DND-41 (cell line): ENCODE data around the gene PARVA.

Experiments used
- ATAC-seq: fragments of 200-7000 bp; cut with Tn5 transposase; 3 replicates; pipeline ENCODE4 v1.9.1; 2021; ENCODE audit warnings: low read depth; ENCODE audit not compliant: insufficient read depth
- DNase-seq: peaks from one replicate; pipeline ENCODE4 v3.0.0-alpha.2; 2020
- H2AFZ ChIP-seq: 2 replicates; pipeline ENCODE4 v1.6.0; 2012; ENCODE audit warnings: low read depth, low read length
- H3K27ac ChIP-seq: 2 replicates; pipeline ENCODE4 v1.5.1; 2012; ENCODE audit warnings: low read length, inconsistent platforms
- H3K27me3 ChIP-seq: fragments of 200-600 bp; sonication (generic); 2 replicates; pipeline ENCODE4 v1.6.0; 2012; ENCODE audit warnings: low read length, mild to moderate bottlenecking, inconsistent platforms; ENCODE audit not compliant: insufficient read depth, poor library complexity
- H3K36me3 ChIP-seq: 2 replicates; pipeline ENCODE4 v1.5.1; 2012; ENCODE audit warnings: low read length, inconsistent platforms; ENCODE audit not compliant: insufficient read depth
- H3K4me1 ChIP-seq: 2 replicates; pipeline ENCODE4 v1.5.1; 2012; ENCODE audit warnings: mild to moderate bottlenecking, low read length; ENCODE audit not compliant: insufficient read depth
- H3K4me2 ChIP-seq: 2 replicates; pipeline ENCODE4 v1.6.0; 2012; ENCODE audit warnings: mild to moderate bottlenecking, moderate library complexity, low read length, inconsistent platforms; ENCODE audit not compliant: insufficient read depth
- H3K4me3 ChIP-seq, 2 experiments: fragments of 200-600 bp in 1 of 2; shearing (Covaris generic) in 1 of 2; 2 replicates each; pipeline ENCODE4 v1.5.1; 2012 to 2016; ENCODE audit warnings: inconsistent platforms in 2 of 2, low read length in 2 of 2, mild to moderate bottlenecking in 2 of 2, low read depth in 1 of 2, moderate library complexity in 1 of 2
- H3K79me2 ChIP-seq: 2 replicates; pipeline ENCODE4 v1.6.0; 2012; ENCODE audit warnings: low read length, inconsistent platforms; ENCODE audit not compliant: insufficient read depth
- H3K9ac ChIP-seq: 2 replicates; pipeline ENCODE4 v1.6.0; 2012; ENCODE audit warnings: low read depth, mild to moderate bottlenecking, inconsistent platforms, low read length, moderate library complexity
- H3K9me3 ChIP-seq: 2 replicates; pipeline ENCODE4 v1.5.1; 2012; ENCODE audit warnings: low read length, moderate library complexity, mild to moderate bottlenecking, inconsistent platforms; ENCODE audit not compliant: insufficient read depth, severe bottlenecking
- H4K20me1 ChIP-seq: 2 replicates; pipeline ENCODE4 v1.6.0; 2012; ENCODE audit warnings: low read length; ENCODE audit not compliant: insufficient read depth
- EZH2 ChIP-seq: IDR thresholded peaks from 3 replicates; pipeline ENCODE4 v1.6.1; 2012; ENCODE audit warnings: borderline replicate concordance, low read depth, mild to moderate bottlenecking, moderate library complexity, low read length, inconsistent platforms; ENCODE audit not compliant: severe bottlenecking
- TF ChIP-seq, protein P1 (sequence below): IDR thresholded peaks from 2 replicates; pipeline ENCODE4 v1.5.1; 2012; ENCODE audit warnings: borderline replicate concordance, low read length, moderate library complexity, mild to moderate bottlenecking; ENCODE audit not compliant: poor library complexity, severe bottlenecking; ENCODE audit errors: extremely low read depth

Gene PARVA

GRCh38 chr11:12577725-12578644 lies 200.6 kb downstream of the PARVA start:
- no peak for ATAC-seq
- TF ChIP-seq, protein P1, sequence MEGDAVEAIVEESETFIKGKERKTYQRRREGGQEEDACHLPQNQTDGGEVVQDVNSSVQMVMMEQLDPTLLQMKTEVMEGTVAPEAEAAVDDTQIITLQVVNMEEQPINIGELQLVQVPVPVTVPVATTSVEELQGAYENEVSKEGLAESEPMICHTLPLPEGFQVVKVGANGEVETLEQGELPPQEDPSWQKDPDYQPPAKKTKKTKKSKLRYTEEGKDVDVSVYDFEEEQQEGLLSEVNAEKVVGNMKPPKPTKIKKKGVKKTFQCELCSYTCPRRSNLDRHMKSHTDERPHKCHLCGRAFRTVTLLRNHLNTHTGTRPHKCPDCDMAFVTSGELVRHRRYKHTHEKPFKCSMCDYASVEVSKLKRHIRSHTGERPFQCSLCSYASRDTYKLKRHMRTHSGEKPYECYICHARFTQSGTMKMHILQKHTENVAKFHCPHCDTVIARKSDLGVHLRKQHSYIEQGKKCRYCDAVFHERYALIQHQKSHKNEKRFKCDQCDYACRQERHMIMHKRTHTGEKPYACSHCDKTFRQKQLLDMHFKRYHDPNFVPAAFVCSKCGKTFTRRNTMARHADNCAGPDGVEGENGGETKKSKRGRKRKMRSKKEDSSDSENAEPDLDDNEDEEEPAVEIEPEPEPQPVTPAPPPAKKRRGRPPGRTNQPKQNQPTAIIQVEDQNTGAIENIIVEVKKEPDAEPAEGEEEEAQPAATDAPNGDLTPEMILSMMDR: no peak
- no peak for TF ChIP-seq EZH2
- Histone ChIP-seq H3K27me3 (peaks cover 10% of the 10 kb centered on the region), H3K4me2 (no peak overlapping the region), H3K4me3 (no peak overlapping the region), H3K4me1 (no peaks in the 10 kb centered on the region), H3K9me3 (no peaks in the 10 kb centered on the region), H3K27ac (no peak overlapping the region), H3K9ac (no peak overlapping the region), H3K36me3 (no peaks in the 10 kb centered on the region), H4K20me1 (no peaks in the 10 kb centered on the region), H2AFZ (no peak overlapping the region), H3K79me2 (no peaks in the 10 kb centered on the region)
- no peak for DNase-seq

- Histone ChIP-seq H3K9me3 (no peaks in the 10 kb centered on the region), H3K9ac (no peak overlapping the region), H3K4me1 (no peaks in the 10 kb centered on the region), H3K36me3 (no peaks in the 10 kb centered on the region), H3K79me2 (no peaks in the 10 kb centered on the region), H3K27me3 (peaks cover 7% of the 10 kb centered on the region), H2AFZ (no peak overlapping the region), H3K27ac (no peak overlapping the region), H3K4me2 (no peak overlapping the region), H3K4me3 (no peak overlapping the region), H4K20me1 (no peaks in the 10 kb centered on the region)
- ATAC-seq (no peak), DNase-seq (no peak)
- TF ChIP-seq EZH2: no peak
- TF ChIP-seq, protein P1: no peak
These were observed 204.0 kb downstream of the PARVA start for GRCh38 chr11:12581416-12581815.

DNA sequence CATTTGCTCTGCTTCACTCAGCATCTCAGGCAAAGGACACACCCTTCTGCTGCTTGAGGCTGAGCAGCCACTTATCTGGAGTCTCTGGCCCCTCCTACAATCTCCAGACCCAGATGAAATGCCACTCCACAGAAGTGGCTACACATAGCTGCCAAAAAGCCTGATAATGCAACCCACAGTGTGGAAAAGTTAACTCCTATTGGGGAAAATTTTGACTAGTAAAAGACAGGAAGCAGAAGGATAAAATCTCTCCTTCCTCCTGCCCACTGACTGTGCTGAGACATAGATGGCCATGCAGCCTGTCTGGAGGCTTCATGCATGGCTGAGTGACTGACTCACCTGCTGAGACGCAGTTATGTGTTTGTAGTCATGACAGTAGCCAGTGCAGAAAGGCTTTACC lies 204.6 kb downstream of the PARVA start:
- H3K27ac ChIP-seq: no peak overlapping the region
- no peak overlapping the region for H3K9ac ChIP-seq
- H2AFZ ChIP-seq: no peak overlapping the region

More for the DNA sequence above, 204.6 kb downstream of the PARVA start:
- Histone ChIP-seq H3K36me3 (no peaks in the 10 kb centered on the region), H4K20me1 (no peaks in the 10 kb centered on the region), H3K27me3 (peaks cover 7% of the 10 kb centered on the region), H3K4me3 (no peak overlapping the region), H3K79me2 (no peaks in the 10 kb centered on the region), H3K4me1 (no peaks in the 10 kb centered on the region), H3K4me2 (no peak overlapping the region), H3K9me3 (no peaks in the 10 kb centered on the region)
- DNase-seq (no peak), ATAC-seq (no peak)
- TF ChIP-seq, protein P1: no peak
- TF ChIP-seq EZH2: no peak
